Stimulated activated memory B cell treated with anti-CD40 and anti-IgM and Interleukin-4, amounts not matched to agents 10 μg/mL and 1 μg/mL and 100 μg/mL, for 72 hours (primary cell): ENCODE measurements around the gene VTI1A.

ENCODE experiments used
- ATAC-seq: fragments of 150-1000 bp; cut with Tn5 transposase; 2 replicates; pipeline ENCODE4 v1.10.0; 2021
- H3K27ac Mint-ChIP-seq: one replicate; pipeline ENCODE4 v1.8.0; 2022; ENCODE audit warnings: mild to moderate bottlenecking, mixed read lengths
- H3K27me3 Mint-ChIP-seq: one replicate; pipeline ENCODE4 v1.8.0; 2022; ENCODE audit warnings: mixed read lengths
- H3K36me3 Mint-ChIP-seq: one replicate; pipeline ENCODE4 v1.8.0; 2022; ENCODE audit warnings: mixed read lengths
- H3K4me1 Mint-ChIP-seq: one replicate; pipeline ENCODE4 v1.8.0; 2022; ENCODE audit warnings: mixed read lengths
- H3K4me3 Mint-ChIP-seq: one replicate; pipeline ENCODE4 v1.8.0; 2022; ENCODE audit warnings: mild to moderate bottlenecking, moderate library complexity, mixed read lengths
- H3K9me3 Mint-ChIP-seq: one replicate; pipeline ENCODE4 v1.8.0; 2022; ENCODE audit warnings: mixed read lengths

The VTI1A gene

DNA sequence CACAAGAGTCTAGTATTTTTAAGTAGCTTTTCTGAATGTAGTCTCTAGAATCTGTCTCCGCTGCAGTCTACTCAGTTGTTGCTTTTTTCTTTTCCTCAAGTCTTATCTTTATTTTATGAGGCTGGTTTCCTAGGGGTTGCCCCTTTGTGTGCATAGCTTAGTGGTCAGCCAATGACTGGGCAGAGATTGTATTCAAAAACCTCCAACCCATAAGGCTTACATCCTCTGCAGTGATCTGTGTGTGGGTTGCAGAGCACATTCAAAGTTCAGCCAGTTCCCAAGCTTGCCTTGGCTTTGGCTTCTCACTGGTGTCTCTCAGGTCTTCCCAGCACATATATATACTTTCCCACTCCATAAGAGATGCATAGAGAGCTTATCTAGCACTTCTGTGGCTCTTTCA lies 343.0 kb downstream of the VTI1A start:
- Mint-ChIP-seq H3K27ac (no peak overlapping the region), H3K27me3 (no peaks in the 10 kb centered on the region), H3K4me3 (no peak overlapping the region), H3K9me3 (peaks cover 21% of the 10 kb centered on the region), H3K4me1 (no peaks in the 10 kb centered on the region), H3K36me3 (peaks cover 62% of the 10 kb centered on the region)
- no peak for ATAC-seq

DNA sequence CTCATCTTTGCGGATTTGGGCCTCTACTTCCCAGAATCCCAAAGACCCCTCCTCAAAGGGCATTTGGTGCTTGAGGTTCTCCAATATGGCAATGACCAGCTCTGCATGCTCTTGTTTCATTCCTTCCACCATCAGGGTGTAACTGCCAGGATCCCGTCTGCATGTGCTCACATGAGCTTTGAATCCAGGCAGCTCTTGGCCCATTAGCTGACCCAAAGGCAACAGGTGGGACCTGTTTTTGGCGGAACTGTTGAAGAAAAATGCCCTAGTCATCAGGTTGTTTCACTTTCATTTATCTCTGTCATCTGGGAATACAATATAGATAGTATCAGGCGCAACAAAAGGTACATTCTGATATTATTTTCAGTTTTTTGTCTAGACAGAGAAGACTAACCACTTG lies 343.9 kb downstream of the VTI1A start:
- Mint-ChIP-seq H3K27ac (no peak overlapping the region), H3K4me3 (no peak overlapping the region), H3K4me1 (no peaks in the 10 kb centered on the region), H3K36me3 (peaks cover 57% of the 10 kb centered on the region), H3K9me3 (peaks cover 21% of the 10 kb centered on the region), H3K27me3 (no peaks in the 10 kb centered on the region)
- ATAC-seq, result no peak

DNA sequence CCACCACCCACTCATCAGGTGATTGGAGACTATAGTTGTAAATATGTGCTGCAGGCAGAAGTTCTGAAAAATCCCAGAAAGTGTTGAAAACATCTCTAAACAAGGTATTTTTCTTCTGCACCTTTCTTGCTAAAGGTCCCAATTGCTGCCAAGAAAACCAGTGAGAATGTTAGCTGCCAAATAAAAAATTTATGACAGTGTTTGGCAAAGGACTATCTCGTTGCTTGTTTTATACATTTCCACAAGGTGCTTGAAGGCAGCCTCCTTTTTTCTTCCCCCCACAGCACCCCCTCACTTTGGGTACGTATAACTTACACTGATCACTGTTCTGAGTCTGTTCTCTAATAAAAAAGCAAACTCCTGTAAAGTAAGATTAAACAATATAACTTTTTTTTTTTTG lies 344.4 kb downstream of the VTI1A start:
- no peak for ATAC-seq
- H3K27ac Mint-ChIP-seq, result no peak overlapping the region
- no peaks in the 10 kb centered on the region for H3K27me3 Mint-ChIP-seq
- H3K9me3 Mint-ChIP-seq, result peaks cover 21% of the 10 kb centered on the region
- no peaks in the 10 kb centered on the region for H3K4me1 Mint-ChIP-seq
- peaks cover 52% of the 10 kb centered on the region for H3K36me3 Mint-ChIP-seq
- no peak overlapping the region for H3K4me3 Mint-ChIP-seq

DNA sequence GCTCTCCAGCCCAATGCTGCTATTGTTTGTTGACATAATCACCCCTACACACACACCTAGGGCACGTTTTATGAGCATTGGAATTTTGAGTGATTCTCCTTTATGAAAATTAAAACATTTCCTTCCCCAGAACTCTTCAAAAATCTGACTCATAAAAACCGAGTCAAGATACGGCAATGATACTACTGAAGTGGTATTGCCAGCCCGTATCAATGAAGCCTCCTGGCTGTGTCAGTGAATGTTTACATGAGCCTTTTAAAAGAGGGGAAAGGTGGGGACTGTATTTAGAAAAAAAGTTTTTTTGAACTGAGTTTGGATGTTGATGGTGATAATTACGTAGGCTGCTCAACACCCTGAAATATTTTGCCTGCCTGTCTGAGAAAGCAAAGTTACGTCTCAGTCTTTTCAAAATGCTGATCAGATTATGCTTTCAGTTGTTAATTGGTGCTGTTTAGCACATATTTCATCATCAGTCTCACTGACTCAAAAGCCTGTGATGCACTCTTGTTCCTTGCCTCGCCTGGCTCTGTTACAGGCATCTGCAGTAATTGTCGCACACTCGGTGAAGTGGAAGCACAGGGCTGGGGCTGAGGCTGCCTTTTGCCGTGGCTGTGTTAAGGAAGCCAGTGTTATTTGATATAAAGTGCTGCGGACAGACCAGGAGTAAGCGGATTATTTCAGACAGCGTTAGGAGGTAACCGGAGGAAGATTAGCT lies 345.6 kb downstream of the VTI1A start:
- ATAC-seq, result no peak
- no peak overlapping the region for H3K4me3 Mint-ChIP-seq
- no peak overlapping the region for H3K27ac Mint-ChIP-seq
- peaks cover 16% of the 10 kb centered on the region for H3K9me3 Mint-ChIP-seq
- no peaks in the 10 kb centered on the region for H3K27me3 Mint-ChIP-seq
- no peaks in the 10 kb centered on the region for H3K4me1 Mint-ChIP-seq
- H3K36me3 Mint-ChIP-seq, result peaks cover 50% of the 10 kb centered on the region

DNA sequence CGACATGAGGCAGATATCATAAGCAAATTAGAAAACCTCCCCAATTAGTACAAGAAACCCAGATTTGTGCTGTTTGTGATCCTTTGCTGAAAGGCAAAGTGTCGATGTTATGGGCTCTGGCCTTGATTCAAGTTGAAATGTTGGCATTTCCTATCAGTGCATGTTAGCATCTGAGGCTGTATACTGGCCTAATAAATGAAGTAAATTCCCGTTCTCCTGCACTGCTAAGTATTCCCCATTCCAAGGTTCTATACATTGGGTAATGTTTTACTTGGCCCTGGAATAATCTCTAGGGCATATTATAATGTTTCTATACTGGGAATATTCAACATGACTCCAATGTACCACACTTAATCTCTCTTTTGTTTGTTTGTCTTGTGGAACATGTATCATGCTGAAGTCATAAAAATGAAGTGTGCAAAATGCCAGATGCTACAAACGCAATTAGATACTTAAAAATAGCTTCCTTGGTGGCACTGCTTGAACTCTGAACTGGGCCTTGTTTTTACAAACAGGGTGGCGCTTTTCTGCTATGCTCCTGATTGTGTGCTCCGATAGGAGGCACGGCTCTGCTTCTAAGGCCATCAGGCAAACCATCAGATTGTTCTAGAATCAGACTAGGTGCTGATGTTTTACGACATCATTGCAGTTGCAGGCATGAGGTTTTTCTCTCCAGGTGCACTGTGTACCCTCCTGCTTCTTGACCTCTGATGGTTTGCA lies 346.3 kb downstream of the VTI1A start:
- Mint-ChIP-seq H3K9me3 (peaks cover 14% of the 10 kb centered on the region), H3K4me1 (no peaks in the 10 kb centered on the region), H3K27ac (no peak overlapping the region), H3K36me3 (peaks cover 46% of the 10 kb centered on the region), H3K27me3 (no peaks in the 10 kb centered on the region), H3K4me3 (no peak overlapping the region)
- ATAC-seq, result no peak

DNA sequence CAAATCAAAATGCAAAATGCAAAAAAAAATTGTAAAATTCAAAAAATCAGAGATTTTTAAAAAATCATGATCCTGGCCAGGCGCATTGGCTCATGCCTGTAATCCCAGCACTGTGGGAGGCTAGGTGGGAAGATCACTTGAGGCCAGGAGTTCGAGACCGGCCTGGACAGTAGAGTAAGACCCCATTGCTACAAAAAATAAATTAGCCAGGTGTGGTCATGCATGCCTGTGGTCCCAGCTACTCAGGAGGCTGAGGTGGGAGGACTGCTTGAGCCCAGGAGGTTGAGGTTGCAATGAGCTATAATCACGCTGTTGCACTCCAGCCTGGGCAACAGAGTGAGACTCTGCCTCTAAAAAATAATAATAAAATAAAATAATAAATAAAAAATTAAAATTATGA lies 347.2 kb downstream of the VTI1A start:
- Mint-ChIP-seq H3K4me3 (no peak overlapping the region), H3K27ac (no peak overlapping the region), H3K9me3 (peaks cover 7% of the 10 kb centered on the region), H3K27me3 (no peaks in the 10 kb centered on the region), H3K4me1 (no peaks in the 10 kb centered on the region), H3K36me3 (peaks cover 42% of the 10 kb centered on the region)
- no peak for ATAC-seq

DNA sequence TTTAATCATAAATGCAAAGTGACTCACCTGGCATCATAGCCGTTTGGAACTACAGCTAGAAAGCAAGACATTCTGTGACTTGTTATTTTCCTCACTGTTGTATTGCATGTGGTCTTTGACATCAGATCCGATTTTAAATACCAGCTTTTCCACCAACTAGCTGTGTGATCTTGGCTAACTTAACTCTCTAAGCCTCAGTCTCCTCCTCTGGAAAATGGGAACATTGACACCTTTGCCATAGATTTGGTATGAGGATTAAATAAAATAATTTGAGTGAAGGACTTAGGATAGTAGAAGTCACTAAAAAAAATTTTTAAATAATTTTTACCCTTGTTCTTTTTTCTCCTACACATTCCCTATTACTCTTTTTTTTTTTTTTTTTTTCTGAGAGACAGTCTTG lies 348.1 kb downstream of the VTI1A start:
- Mint-ChIP-seq H3K27me3 (no peaks in the 10 kb centered on the region), H3K9me3 (no peaks in the 10 kb centered on the region), H3K4me1 (no peaks in the 10 kb centered on the region), H3K4me3 (no peak overlapping the region), H3K27ac (no peak overlapping the region), H3K36me3 (peaks cover 40% of the 10 kb centered on the region)
- ATAC-seq, result no peak

DNA sequence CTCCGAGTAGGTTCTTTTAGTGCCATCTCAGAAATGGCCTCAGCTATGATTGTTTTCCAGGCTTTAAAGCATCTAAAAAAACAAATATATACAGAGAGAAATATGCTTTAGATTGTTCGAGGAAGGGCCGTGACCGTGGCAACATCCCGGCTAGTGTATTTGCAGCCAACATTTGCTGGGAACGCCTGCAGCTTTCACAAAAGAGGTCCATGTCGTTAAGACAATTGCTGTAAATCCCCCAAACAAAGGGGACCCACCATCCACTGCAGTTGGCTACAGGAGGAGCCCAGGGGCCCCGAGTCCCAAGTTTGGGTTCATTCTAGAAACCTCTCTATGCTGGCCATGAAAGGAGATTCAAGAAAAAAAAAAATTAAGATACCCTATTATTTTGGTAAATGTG lies 350.2 kb downstream of the VTI1A start:
- Mint-ChIP-seq H3K27me3 (no peaks in the 10 kb centered on the region), H3K4me3 (no peak overlapping the region), H3K27ac (no peak overlapping the region), H3K36me3 (peaks cover 40% of the 10 kb centered on the region), H3K9me3 (no peaks in the 10 kb centered on the region), H3K4me1 (no peaks in the 10 kb centered on the region)
- no peak for ATAC-seq

DNA sequence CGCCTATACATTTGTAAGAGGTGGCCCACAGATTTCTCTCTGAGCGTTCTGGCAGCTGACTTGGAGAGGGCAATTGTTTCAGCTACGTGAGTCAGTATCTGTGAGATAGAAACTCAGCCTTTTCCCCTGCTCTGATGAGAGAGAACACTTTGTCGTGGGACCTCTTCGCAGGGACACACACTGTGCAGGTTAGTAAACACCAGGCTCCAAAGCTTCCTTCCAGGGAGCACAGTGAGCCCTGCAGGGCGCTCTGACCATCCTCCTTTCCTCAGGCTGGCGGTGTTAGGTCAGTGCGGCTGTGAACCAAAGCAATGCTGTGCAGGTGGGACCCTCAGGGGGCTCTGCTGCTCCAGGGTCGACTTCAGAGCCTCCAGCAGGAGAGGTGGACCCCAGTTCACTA lies 350.8 kb downstream of the VTI1A start:
- no peaks in the 10 kb centered on the region for H3K4me1 Mint-ChIP-seq
- peaks cover 40% of the 10 kb centered on the region for H3K36me3 Mint-ChIP-seq
- no peaks in the 10 kb centered on the region for H3K9me3 Mint-ChIP-seq
- H3K27ac Mint-ChIP-seq, result no peak overlapping the region
- no peak overlapping the region for H3K4me3 Mint-ChIP-seq
- ATAC-seq, result no peak
- H3K27me3 Mint-ChIP-seq, result no peaks in the 10 kb centered on the region

DNA sequence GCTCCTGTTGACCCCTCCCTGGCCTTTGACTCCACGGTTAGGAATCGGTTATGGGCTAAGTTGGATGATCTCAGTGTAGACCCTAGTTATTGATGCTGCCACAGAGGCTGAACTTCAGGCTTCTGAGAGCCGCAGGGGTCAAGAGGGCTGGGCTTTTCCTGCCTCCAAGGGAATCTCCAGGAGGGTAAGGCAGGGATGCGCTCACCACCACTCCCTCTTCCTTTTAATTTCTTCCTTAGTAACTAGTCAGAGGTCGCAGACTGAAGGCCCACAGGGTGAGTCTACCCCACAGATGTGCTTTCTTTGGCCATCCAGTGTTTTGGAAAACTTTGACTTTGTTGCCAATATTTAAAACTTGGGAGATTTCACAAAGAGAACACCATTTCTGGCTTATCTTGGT lies 352.0 kb downstream of the VTI1A start:
- ATAC-seq, result no peak
- no peak overlapping the region for H3K27ac Mint-ChIP-seq
- H3K27me3 Mint-ChIP-seq, result no peaks in the 10 kb centered on the region
- no peak overlapping the region for H3K4me3 Mint-ChIP-seq
- H3K9me3 Mint-ChIP-seq, result no peaks in the 10 kb centered on the region
- peaks cover 29% of the 10 kb centered on the region for H3K36me3 Mint-ChIP-seq
- H3K4me1 Mint-ChIP-seq, result no peaks in the 10 kb centered on the region

DNA sequence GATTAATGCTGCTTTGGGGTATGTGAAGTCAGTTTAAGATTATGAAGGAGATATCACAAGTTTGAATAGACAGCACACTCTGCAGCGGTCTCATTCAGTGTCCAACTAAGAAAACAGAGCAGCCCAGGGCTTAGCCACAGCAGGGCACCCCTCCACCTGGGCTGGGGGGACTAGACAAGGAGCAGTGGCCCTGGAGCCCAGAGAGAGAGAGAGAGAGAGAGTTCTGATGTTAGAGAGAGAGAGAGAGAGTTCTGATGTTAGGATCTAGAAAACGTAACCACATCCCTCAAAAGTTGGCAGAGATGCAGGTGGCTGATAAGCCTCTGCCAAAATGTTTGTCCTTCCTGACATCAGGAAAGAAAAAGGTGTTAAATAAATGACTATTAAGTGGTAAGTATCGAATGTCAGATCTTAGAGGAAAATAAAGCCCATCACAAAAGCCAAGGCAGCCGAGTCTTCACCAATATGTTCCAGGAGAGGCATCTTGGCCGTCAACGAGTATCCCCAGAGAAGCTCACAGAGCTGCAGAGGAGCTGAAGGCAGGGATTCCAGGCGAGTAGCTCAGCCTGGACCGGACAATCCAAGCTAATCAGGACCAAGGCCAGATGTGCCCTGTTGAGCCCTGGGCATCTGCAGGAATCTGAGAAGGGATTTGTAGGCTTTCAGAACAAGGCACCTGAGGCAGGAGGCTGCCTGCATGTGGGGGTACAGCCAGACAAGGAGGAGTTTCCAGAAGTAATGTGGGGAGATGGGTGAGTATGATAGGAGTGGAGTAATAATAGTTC lies 352.9 kb downstream of the VTI1A start:
- Mint-ChIP-seq H3K36me3 (peaks cover 34% of the 10 kb centered on the region), H3K9me3 (no peaks in the 10 kb centered on the region), H3K4me3 (no peak overlapping the region), H3K27ac (no peak overlapping the region), H3K27me3 (no peaks in the 10 kb centered on the region), H3K4me1 (no peaks in the 10 kb centered on the region)
- no peak for ATAC-seq

DNA sequence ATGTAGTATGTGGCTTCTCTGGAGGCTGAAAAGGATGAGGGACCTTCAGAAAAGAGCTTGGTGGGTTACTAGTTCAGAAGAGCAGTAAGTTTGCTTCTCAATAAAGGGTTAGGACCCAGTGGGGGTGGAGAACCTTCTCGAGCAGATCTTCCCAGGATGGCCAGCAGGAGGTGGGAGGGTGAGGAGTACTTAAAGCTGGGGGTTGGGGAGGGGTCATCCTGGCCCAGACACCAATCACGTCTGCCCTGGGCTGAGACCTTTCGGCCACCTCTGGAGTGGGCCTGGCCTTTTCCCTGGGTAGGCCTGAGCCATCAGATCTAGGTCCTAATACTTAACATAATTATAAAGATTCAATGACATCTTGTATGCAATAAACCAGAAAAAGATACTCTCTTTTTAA lies 354.0 kb downstream of the VTI1A start:
- Mint-ChIP-seq H3K36me3 (peaks cover 34% of the 10 kb centered on the region), H3K27me3 (no peaks in the 10 kb centered on the region), H3K27ac (no peak overlapping the region), H3K9me3 (no peaks in the 10 kb centered on the region), H3K4me3 (no peak overlapping the region), H3K4me1 (no peaks in the 10 kb centered on the region)
- no peak for ATAC-seq

DNA sequence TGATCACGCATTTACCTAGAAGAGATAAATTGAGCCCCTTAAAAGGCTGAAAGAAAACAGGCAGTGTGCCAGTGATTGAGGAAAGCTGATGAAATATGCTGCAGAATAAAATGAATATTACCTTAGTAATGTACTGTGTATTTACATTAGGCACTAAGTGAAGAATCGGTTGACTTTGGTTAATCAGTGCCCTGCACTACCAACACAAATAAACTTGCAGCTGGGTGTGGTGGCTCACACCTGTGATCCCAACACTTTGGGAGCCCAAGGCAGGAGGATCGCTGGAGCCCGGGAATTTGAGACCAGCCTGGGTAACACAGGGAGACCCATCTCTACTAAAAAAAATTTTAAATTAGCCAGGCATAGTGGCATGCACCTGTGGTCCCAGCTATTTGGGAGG lies 354.7 kb downstream of the VTI1A start:
- Mint-ChIP-seq H3K9me3 (no peaks in the 10 kb centered on the region), H3K27me3 (no peaks in the 10 kb centered on the region), H3K27ac (no peak overlapping the region), H3K4me3 (no peak overlapping the region), H3K36me3 (peaks cover 35% of the 10 kb centered on the region), H3K4me1 (no peaks in the 10 kb centered on the region)
- no peak for ATAC-seq

DNA sequence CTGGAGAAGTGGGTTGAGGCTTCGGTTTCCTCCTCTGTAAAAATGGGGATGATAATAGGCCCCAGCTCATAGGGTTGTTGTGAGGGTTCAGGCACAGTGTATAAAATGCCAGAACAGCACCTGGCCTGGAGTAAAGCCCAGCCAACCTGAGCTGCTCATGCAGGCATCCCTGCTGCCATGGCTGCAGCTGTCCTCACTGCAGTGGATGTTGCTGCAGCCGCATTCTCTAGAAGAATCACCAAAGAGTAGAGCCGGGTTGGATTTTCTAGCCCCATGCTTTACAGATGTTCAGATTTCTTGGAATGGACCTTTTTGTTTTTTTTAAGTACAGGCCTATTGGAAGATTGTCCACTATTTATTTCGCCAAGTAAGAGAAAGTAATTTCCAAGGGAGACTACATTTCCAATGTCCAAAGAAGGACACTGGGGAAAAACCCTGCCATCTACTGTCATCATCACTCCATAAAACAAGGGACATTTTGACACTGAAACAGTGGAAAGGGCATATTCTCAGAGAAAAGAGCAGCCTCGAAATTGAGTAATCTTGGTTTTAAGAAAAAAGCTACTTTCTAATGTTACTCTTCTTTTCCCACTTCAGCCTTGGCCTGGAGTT lies 355.5 kb downstream of the VTI1A start:
- H3K27ac Mint-ChIP-seq, result no peak overlapping the region
- H3K4me1 Mint-ChIP-seq, result no peaks in the 10 kb centered on the region
- H3K36me3 Mint-ChIP-seq, result peaks cover 38% of the 10 kb centered on the region
- H3K27me3 Mint-ChIP-seq, result no peaks in the 10 kb centered on the region
- ATAC-seq, result no peak
- H3K4me3 Mint-ChIP-seq, result no peak overlapping the region
- no peaks in the 10 kb centered on the region for H3K9me3 Mint-ChIP-seq

DNA sequence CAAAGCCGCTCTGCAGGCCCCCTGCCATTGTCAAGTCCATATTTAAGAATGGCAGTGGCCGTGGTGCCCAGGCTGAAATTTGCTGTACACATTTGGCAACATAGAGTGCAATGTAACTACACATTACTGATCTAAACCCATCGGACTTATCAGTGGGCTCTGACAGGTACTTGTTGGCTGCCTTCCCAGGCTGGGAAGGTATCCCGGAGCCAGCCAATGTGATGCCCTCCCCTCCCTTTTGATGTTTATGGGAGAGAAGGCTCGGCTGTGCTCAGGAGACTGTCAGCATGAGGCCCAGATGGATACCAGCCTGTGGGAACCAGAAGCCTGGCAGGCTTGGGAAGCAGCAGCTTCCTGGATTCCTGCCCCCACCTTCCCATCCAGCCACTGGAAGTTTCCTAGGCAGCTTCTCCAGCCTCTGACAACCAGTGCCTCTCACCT lies 357.0 kb downstream of the VTI1A start:
- H3K9me3 Mint-ChIP-seq, result no peaks in the 10 kb centered on the region
- no peak overlapping the region for H3K27ac Mint-ChIP-seq

More for the DNA sequence above, 357.0 kb downstream of the VTI1A start:
- Mint-ChIP-seq H3K4me3 (no peak overlapping the region), H3K36me3 (peaks cover 38% of the 10 kb centered on the region), H3K27me3 (no peaks in the 10 kb centered on the region), H3K4me1 (no peaks in the 10 kb centered on the region)
- no peak for ATAC-seq
